GM10266 (cell line): ENCODE data around the gene JMJD6.

Source experiments
- DNase-seq: peaks from one replicate; pipeline ENCODE4 v3.0.0; 2012; ENCODE audit errors: extremely low spot score
- CTCF ChIP-seq: IDR thresholded peaks from 2 replicates; pipeline ENCODE4 v1.5.1; 2012; ENCODE audit warnings: mild to moderate bottlenecking, low read depth; ENCODE audit not compliant: control insufficient read depth, insufficient read depth; ENCODE audit errors: missing control alignments

Gene JMJD6

GRCh38 chr17:76671912-76672262 is 54.5 kb downstream of the JMJD6 start:
- TF ChIP-seq CTCF = no peak
- DNase-seq = no peak

- no peak for TF ChIP-seq CTCF
Observed at GRCh38 chr17:76671123-76671911, 55.1 kb downstream of the JMJD6 start.

GRCh38 chr17:76670718-76671122 is 55.7 kb downstream of the JMJD6 start:
- DNase-seq = no peak
- no peak for TF ChIP-seq CTCF

More at GRCh38 chr17:76671123-76671911, 55.1 kb downstream of the JMJD6 start:
- peak; percentile 97 for DNase-seq

- no peak for TF ChIP-seq CTCF
- DNase-seq = no peak
Observed at GRCh38 chr17:76670020-76670717, 56.2 kb downstream of the JMJD6 start.
